ENCODE results near the gene PRR16.

DNA sequence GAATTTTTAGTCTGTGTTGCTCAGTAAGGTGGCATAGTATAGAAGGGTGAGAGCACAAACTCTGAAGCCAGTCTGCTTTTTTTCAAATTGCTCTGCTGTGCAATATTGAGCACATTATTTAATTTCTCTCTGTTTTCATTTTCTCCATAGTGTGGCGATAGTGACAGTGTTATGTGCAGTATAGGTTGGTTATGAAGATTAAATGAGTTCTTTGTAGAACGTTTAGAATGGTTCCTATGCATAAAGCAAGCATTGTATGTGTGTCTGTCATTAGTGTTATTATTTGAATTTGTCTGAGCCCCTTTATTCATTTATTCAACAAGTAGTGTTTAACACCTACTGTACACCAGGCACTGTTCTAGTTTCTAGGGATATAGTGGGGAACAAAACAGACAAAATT is 9.2 kb downstream of the PRR16 start:
- TF ChIP-seq, protein P1, sequence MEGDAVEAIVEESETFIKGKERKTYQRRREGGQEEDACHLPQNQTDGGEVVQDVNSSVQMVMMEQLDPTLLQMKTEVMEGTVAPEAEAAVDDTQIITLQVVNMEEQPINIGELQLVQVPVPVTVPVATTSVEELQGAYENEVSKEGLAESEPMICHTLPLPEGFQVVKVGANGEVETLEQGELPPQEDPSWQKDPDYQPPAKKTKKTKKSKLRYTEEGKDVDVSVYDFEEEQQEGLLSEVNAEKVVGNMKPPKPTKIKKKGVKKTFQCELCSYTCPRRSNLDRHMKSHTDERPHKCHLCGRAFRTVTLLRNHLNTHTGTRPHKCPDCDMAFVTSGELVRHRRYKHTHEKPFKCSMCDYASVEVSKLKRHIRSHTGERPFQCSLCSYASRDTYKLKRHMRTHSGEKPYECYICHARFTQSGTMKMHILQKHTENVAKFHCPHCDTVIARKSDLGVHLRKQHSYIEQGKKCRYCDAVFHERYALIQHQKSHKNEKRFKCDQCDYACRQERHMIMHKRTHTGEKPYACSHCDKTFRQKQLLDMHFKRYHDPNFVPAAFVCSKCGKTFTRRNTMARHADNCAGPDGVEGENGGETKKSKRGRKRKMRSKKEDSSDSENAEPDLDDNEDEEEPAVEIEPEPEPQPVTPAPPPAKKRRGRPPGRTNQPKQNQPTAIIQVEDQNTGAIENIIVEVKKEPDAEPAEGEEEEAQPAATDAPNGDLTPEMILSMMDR (conservative IDR thresholded peaks at IDR 0.05) = no peak
- no peak for TF ChIP-seq EZH2 (IDR thresholded peaks at IDR 0.05; ENCODE audit: low read depth)
